HEK293 (cell line): ENCODE data around the gene LHFPL6.

Source experiments
- CTCF ChIA-PET: fragments of 350-600 bp; formaldehyde crosslinking; extraction: SDS; loops from one replicate; lab custom pipeline; 2021; ENCODE audit warnings: antibody characterized with exemption; lab: Yijun Ruan, JAX
- POLR2A ChIA-PET: fragments of 300-600 bp; formaldehyde crosslinking; extraction: SDS; loops from one replicate; lab custom pipeline; 2020; ENCODE audit warnings: antibody characterized with exemption, inconsistent platforms; lab: Yijun Ruan, JAX
- H3K27ac ChIP-seq: fragments of 200-500 bp; sonication (Bioruptor generic); 2 replicates; pipeline ENCODE4 v1.5.1; 2014; ENCODE audit warnings: low read depth, low read length, control low read depth, inconsistent platforms; ENCODE audit errors: extremely low read depth
- H3K36me3 ChIP-seq, 2 experiments: fragments of 200-500 bp in 1 of 2; sonication (Bioruptor generic) in 1 of 2; 1 replicate in 1 of 2; 2 replicates in 1 of 2; pipeline ENCODE4 v1.5.1; 2014 to 2017; ENCODE audit warnings: inconsistent platforms in 2 of 2, low read length in 2 of 2; ENCODE audit not compliant: control insufficient read depth in 2 of 2, insufficient read depth in 1 of 2
- H3K4me1 ChIP-seq: fragments of 200-500 bp; sonication (Bioruptor generic); 2 replicates; pipeline ENCODE4 v1.5.1; 2014; ENCODE audit warnings: mild to moderate bottlenecking, low read length, inconsistent platforms; ENCODE audit not compliant: control insufficient read depth, insufficient read depth
- H3K4me3 ChIP-seq: 2 replicates; pipeline ENCODE4 v1.5.1; 2011; ENCODE audit warnings: low read depth, mild to moderate bottlenecking, control low read depth, low read length, moderate library complexity
- H3K9me3 ChIP-seq: fragments of 200-500 bp; sonication (Bioruptor generic); 2 replicates; pipeline ENCODE4 v1.5.1; 2014; ENCODE audit warnings: low read depth, low read length, inconsistent platforms; ENCODE audit not compliant: control insufficient read depth, insufficient read depth
- GFI1B ChIP-seq: fragments of 450-650 bp; formaldehyde crosslinking; IDR thresholded peaks from 2 replicates; pipeline ENCODE4 v1.5.1; 2016; ENCODE audit warnings: missing biosample characterization, missing genetic modification characterization
- GLIS2 ChIP-seq: fragments of 450-650 bp; formaldehyde crosslinking; IDR thresholded peaks from 2 replicates; pipeline ENCODE4 v1.5.1; 2016; ENCODE audit warnings: missing biosample characterization, missing genetic modification characterization
- PBX3 ChIP-seq: sonication (generic); formaldehyde crosslinking; IDR thresholded peaks from 2 replicates; pipeline ENCODE4 v1.8.1; 2022; ENCODE audit warnings: mild to moderate bottlenecking, moderate library complexity, missing genetic modification reagents
- PRDM1 ChIP-seq: fragments of 450-650 bp; formaldehyde crosslinking; IDR thresholded peaks from 2 replicates; pipeline ENCODE4; 2016; ENCODE audit warnings: missing biosample characterization, missing genetic modification characterization
- PRDM10 ChIP-seq: fragments of 450-650 bp; formaldehyde crosslinking; IDR thresholded peaks from 2 replicates; pipeline ENCODE4 v1.5.1; 2016; ENCODE audit warnings: missing biosample characterization, missing genetic modification characterization
- SP3 ChIP-seq: fragments of 450-650 bp; formaldehyde crosslinking; IDR thresholded peaks from 2 replicates; pipeline ENCODE4 v1.5.1; 2016; ENCODE audit warnings: missing biosample characterization, missing genetic modification characterization
- WT1 ChIP-seq: fragments of 450-650 bp; formaldehyde crosslinking; IDR thresholded peaks from 2 replicates; pipeline ENCODE4 v1.5.1; 2016; ENCODE audit warnings: missing biosample characterization, missing genetic modification characterization
- YY1 ChIP-seq: fragments of 450-650 bp; formaldehyde crosslinking; IDR thresholded peaks from 2 replicates; pipeline ENCODE4 v1.5.1; 2018; ENCODE audit warnings: missing biosample characterization, missing genetic modification characterization
- ZBTB1 ChIP-seq: fragments of 450-650 bp; formaldehyde crosslinking; IDR thresholded peaks from 2 replicates; pipeline ENCODE4 v1.5.1; 2016; ENCODE audit warnings: missing biosample characterization, missing genetic modification characterization
- ZBTB21 ChIP-seq: fragments of 450-650 bp; formaldehyde crosslinking; IDR thresholded peaks from 2 replicates; pipeline ENCODE4 v1.5.1; 2017; ENCODE audit warnings: missing biosample characterization, missing genetic modification characterization
- ZFP41 ChIP-seq: fragments of 450-650 bp; formaldehyde crosslinking; IDR thresholded peaks from 2 replicates; pipeline ENCODE4 v1.5.1; 2016; ENCODE audit warnings: missing biosample characterization, missing genetic modification characterization, borderline replicate concordance
- ZFP69B ChIP-seq: fragments of 450-650 bp; formaldehyde crosslinking; IDR thresholded peaks from 2 replicates; pipeline ENCODE4 v1.5.1; 2016; ENCODE audit warnings: missing biosample characterization, missing genetic modification characterization
- ZNF114 ChIP-seq: fragments of 450-650 bp; formaldehyde crosslinking; IDR thresholded peaks from 2 replicates; pipeline ENCODE4 v1.5.0; 2017; ENCODE audit warnings: missing biosample characterization, missing genetic modification characterization
- ZNF146 ChIP-seq: fragments of 450-650 bp; formaldehyde crosslinking; IDR thresholded peaks from 2 replicates; pipeline ENCODE4 v1.5.1; 2016; ENCODE audit warnings: missing biosample characterization, missing genetic modification characterization
- ZNF155 ChIP-seq: fragments of 450-650 bp; formaldehyde crosslinking; IDR thresholded peaks from 2 replicates; pipeline ENCODE4 v1.5.1; 2016; ENCODE audit warnings: missing biosample characterization, missing genetic modification characterization
- ZNF274 ChIP-seq, 2 experiments: fragments of 200-500 bp in 1 of 2; fragments of 450-650 bp in 1 of 2; sonication (Bioruptor generic) in 1 of 2; formaldehyde crosslinking in 1 of 2; IDR thresholded peaks; 2 replicates each; pipeline versions ENCODE4 v1.5.1 to v1.6.1; 2014 to 2016; ENCODE audit warnings: borderline replicate concordance in 1 of 2, inconsistent platforms in 1 of 2, low read length in 1 of 2, missing biosample characterization in 1 of 2, missing genetic modification characterization in 1 of 2
- ZNF362 ChIP-seq: fragments of 450-650 bp; formaldehyde crosslinking; IDR thresholded peaks from 2 replicates; pipeline ENCODE4 v1.5.1; 2016; ENCODE audit warnings: missing biosample characterization, missing genetic modification characterization
- ZNF37A ChIP-seq: fragments of 450-650 bp; IDR thresholded peaks from 2 replicates; pipeline ENCODE4 v1.5.1; 2018; ENCODE audit warnings: missing biosample characterization, missing genetic modification characterization
- ZNF398 ChIP-seq: fragments of 450-650 bp; formaldehyde crosslinking; IDR thresholded peaks from 2 replicates; pipeline ENCODE4 v1.5.1; 2017; ENCODE audit warnings: missing biosample characterization, missing genetic modification characterization
- ZNF514 ChIP-seq: fragments of 450-650 bp; formaldehyde crosslinking; IDR thresholded peaks from 2 replicates; pipeline ENCODE4 v1.5.1; 2016; ENCODE audit warnings: missing biosample characterization, missing genetic modification characterization
- ZNF529 ChIP-seq: fragments of 450-650 bp; formaldehyde crosslinking; IDR thresholded peaks from 2 replicates; pipeline ENCODE4 v1.5.1; 2017; ENCODE audit warnings: missing genetic modification characterization, missing biosample characterization; ENCODE audit not compliant: insufficient replicate concordance
- ZNF558 ChIP-seq: fragments of 450-650 bp; formaldehyde crosslinking; IDR thresholded peaks from 2 replicates; pipeline ENCODE4 v1.5.1; 2016; ENCODE audit warnings: missing biosample characterization, missing genetic modification characterization
- ZNF610 ChIP-seq: fragments of 450-650 bp; formaldehyde crosslinking; IDR thresholded peaks from 2 replicates; pipeline ENCODE4 v1.5.1; 2016; ENCODE audit warnings: missing biosample characterization, missing genetic modification characterization, borderline replicate concordance
- ZNF629 ChIP-seq: fragments of 450-650 bp; formaldehyde crosslinking; IDR thresholded peaks from 2 replicates; pipeline ENCODE4 v1.5.1; 2017; ENCODE audit warnings: missing biosample characterization, missing genetic modification characterization
- ZNF639 ChIP-seq: fragments of 450-650 bp; formaldehyde crosslinking; IDR thresholded peaks from 2 replicates; pipeline ENCODE4 v1.5.1; 2016; ENCODE audit warnings: missing biosample characterization, missing genetic modification characterization
- ZNF785 ChIP-seq: fragments of 450-650 bp; formaldehyde crosslinking; IDR thresholded peaks from 2 replicates; pipeline ENCODE4 v1.5.1; 2016; ENCODE audit warnings: missing biosample characterization, missing genetic modification characterization
- ZNF792 ChIP-seq: fragments of 450-650 bp; formaldehyde crosslinking; IDR thresholded peaks from 2 replicates; pipeline ENCODE4 v1.5.1; 2016; ENCODE audit warnings: missing biosample characterization, missing genetic modification characterization
- ZSCAN16 ChIP-seq: fragments of 450-650 bp; formaldehyde crosslinking; IDR thresholded peaks from 2 replicates; pipeline ENCODE4 v1.5.1; 2016; ENCODE audit warnings: missing biosample characterization, missing genetic modification characterization

Gene LHFPL6

GRCh38 chr13:39528661-39528980, 74.4 kb downstream of the LHFPL6 start:
- H3K36me3 ChIP-seq, result no peaks in the 10 kb centered on the region
- H3K4me3 ChIP-seq, result no peak overlapping the region
- CTCF ChIA-PET, result interaction anchor here (0.6 kb wide), 1 partner anchor 64 kb away, joined by 7 read pairs; no protein-coding TSS in a partner anchor
- POLR2A ChIA-PET, result no interaction called here
- TF ChIP-seq ZNF274 (IDR thresholded peaks at IDR 0.05; ENCODE audit: low read length), result no peak
- TF ChIP-seq ZNF274 (tag by site-specific recombination; IDR thresholded peaks at IDR 0.05; ENCODE audit: borderline replicate concordance), result no peak
- no peak for TF ChIP-seq ZFP69B
- TF ChIP-seq ZBTB1, result no peak
- no peak for TF ChIP-seq ZNF610 (tag by site-specific recombination)
- no peak for TF ChIP-seq ZNF514
- no peak for TF ChIP-seq ZNF792 (tag by site-specific recombination)
- TF ChIP-seq SP3 (tag by site-specific recombination), result no peak
- no peak for TF ChIP-seq ZNF362
- no peak for TF ChIP-seq ZNF629 (tag by site-specific recombination)
- no peak for TF ChIP-seq ZSCAN16 (tag by site-specific recombination)
- TF ChIP-seq ZNF785, result no peak
- TF ChIP-seq ZNF37A, result no peak
- TF ChIP-seq GFI1B (tag by site-specific recombination), result no peak
- no peaks in the 10 kb centered on the region for H3K4me1 ChIP-seq
- H3K27ac ChIP-seq, result no peak overlapping the region
- no peaks in the 10 kb centered on the region for H3K9me3 ChIP-seq

- Histone ChIP-seq H3K36me3 (no peaks in the 10 kb centered on the region), H3K9me3 (no peaks in the 10 kb centered on the region), H3K4me1 (no peaks in the 10 kb centered on the region), H3K27ac (no peak overlapping the region), H3K4me3 (no peak overlapping the region)
- POLR2A ChIA-PET, result no interaction called here
- CTCF ChIA-PET, result interaction anchor here (0.6 to 0.7 kb wide), 3 partner anchors 64 to 413 kb away, joined by 5 to 7 read pairs (median 7); no protein-coding TSS in a partner anchor
- TF ChIP-seq PBX3 (CRISPR knock-in tag) (no peak), ZNF155 (tag by site-specific recombination) (no peak), ZNF114 (tag by site-specific recombination) (no peak), ZNF558 (tag by site-specific recombination) (no peak), ZNF146 (tag by site-specific recombination) (no peak), GLIS2 (tag by site-specific recombination) (no peak), WT1 (tag by site-specific recombination) (no peak), SP3 (tag by site-specific recombination) (no peak), PRDM1 (tag by site-specific recombination) (no peak), PRDM10 (tag by site-specific recombination) (no peak), ZFP41 (tag by site-specific recombination) (no peak), ZNF529 (tag by site-specific recombination) (no peak), YY1 (tag by site-specific recombination) (no peak), ZNF639 (tag by site-specific recombination) (no peak), ZBTB21 (no peak), ZNF398 (no peak)
Measured at GRCh38 chr13:39527961-39528660, 74.9 kb downstream of the LHFPL6 start.
